HL-60 (cell line): ENCODE measurements around the gene ALDH3A2.

Experiments
- CTCF ChIP-seq: IDR thresholded peaks from one replicate; pipeline ENCODE4 v1.5.1; 2011; ENCODE audit warnings: low read length, control low read depth, inconsistent platforms; ENCODE audit not compliant: insufficient read depth
- GABPA ChIP-seq: IDR thresholded peaks from 2 replicates; pipeline ENCODE4 v1.6.1; 2012; ENCODE audit warnings: low read depth
- POLR2AphosphoS5 ChIP-seq: IDR thresholded peaks from 2 replicates; pipeline ENCODE4 v1.6.1; 2012; ENCODE audit warnings: low read depth
- REST ChIP-seq: IDR thresholded peaks from 2 replicates; pipeline ENCODE4 v1.6.1; 2012; ENCODE audit warnings: low read depth; ENCODE audit not compliant: insufficient replicate concordance
- SPI1 ChIP-seq: IDR thresholded peaks from 2 replicates; pipeline ENCODE4 v1.6.1; 2012; ENCODE audit warnings: low read depth, mild to moderate bottlenecking, borderline replicate concordance

GRCh38 chr17:19649274-19649541, 657 bp downstream of the ALDH3A2 start:
- TF ChIP-seq CTCF (no peak), SPI1 (no peak), POLR2AphosphoS5 (no peak), REST (no peak), GABPA (no peak)
